ENCODE measurements around the gene LSM14B.
A peak's percentile ranks its signal among the peaks of the same experiment; 100 is the strongest.

Gene LSM14B

DNA sequence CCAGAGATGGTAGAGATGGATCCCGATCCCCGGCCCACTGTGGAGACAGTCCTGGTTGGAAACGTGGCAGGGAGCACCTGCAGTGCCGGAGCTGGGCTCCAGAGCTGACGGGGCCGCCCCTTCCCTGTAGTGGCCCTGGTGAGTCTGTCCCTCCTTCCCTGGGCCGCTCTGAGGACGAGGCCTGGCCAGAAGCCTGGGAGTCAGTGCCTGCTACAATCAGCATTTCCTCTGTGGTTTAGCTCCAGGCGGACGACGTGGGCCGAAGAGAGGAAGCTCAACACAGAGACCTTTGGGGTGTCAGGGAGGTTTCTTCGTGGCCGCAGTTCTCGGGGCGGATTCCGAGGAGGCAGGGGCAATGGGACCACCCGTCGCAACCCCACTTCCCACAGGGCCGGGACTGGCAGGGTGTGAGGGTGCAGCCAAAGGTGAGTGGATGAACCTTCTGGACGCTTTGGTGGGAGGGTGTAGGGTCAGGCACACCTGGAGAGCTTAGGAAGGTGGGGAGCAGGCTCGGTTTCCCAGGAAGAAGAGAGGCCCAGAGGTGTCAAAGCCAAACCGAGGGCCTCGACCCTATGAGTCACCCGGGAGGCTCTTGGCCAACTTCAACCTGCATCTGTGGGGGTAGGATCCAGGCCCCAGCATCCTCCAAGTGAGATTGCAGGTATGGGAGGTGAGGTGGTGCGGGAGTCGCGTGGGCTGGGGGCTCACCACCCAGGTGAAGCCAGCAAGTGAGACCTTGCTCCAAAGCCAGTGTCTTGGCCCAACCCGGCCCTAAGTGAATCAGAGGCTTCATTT lies 11.0 kb downstream of the LSM14B start:
- DNase-seq: no peak

DNA sequence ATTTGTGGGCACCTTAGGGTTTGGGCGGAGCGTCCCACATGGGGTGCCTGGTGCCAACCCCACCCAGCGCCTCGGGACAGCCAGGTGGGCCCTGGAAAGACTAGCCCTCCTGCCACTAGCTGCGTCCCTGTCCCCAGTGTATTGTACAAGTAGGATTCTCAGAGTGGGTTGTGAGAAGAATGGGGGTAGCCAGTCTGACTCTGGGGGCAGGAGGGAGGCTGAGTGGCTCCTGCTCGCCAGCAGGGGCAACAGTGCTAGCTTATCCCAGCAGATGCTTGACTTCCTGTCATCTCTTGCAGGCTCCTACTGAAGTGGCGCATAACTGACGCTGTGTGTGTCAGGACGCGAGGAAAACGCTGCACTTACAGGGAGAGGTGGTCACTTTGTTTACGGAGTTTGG lies 11.6 kb downstream of the LSM14B start:
- DNase-seq: no peak

DNA sequence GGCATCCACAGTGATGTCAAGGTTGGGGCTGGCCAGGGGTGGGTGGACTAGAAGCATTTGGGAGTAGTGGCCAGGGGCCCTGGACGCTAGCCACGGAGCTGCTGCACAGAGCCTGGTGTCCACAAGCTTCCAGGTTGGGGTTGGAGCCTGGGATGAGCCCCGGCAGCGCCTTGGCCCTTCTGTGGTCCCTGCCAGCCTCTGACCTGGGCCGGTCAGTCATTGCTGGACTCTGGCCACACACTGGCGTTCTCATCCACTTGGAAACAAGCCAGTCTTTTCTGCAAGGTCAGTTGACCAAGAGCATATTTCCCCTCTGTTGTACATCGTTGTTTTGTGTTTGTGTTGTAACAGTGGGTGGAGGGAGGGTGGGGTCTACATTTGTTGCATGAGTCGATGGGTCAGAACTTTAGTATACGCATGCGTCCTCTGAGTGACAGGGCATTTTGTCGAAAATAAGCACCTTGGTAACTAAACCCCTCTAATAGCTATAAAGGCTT lies 12.5 kb downstream of the LSM14B start:
- DNase-seq: no peak

- DNase-seq: no peak
Observed at GRCh38 chr20:62135573-62136266, 13.4 kb downstream of the LSM14B start.

GRCh38 chr20:62136283-62137091 lies 14.2 kb downstream of the LSM14B start:
- peak in 3 of 4 experiments; percentile 33 to 73 (median 63) for DNase-seq

DNA sequence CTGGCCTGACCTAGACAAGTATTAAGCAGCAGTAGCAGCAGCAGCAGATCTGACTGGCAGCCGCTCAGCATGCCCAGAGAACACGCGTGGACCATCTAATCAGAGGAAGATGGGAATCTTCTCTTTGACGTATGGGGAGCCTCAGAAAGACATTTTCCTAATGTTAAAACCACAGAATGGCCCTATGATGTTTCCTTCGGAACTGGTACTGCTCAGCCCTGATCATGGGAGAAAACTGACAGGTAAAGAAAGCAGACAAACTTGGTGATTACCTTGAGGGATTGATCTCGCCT lies 14.8 kb downstream of the LSM14B start:
- DNase-seq: no peak

DNA sequence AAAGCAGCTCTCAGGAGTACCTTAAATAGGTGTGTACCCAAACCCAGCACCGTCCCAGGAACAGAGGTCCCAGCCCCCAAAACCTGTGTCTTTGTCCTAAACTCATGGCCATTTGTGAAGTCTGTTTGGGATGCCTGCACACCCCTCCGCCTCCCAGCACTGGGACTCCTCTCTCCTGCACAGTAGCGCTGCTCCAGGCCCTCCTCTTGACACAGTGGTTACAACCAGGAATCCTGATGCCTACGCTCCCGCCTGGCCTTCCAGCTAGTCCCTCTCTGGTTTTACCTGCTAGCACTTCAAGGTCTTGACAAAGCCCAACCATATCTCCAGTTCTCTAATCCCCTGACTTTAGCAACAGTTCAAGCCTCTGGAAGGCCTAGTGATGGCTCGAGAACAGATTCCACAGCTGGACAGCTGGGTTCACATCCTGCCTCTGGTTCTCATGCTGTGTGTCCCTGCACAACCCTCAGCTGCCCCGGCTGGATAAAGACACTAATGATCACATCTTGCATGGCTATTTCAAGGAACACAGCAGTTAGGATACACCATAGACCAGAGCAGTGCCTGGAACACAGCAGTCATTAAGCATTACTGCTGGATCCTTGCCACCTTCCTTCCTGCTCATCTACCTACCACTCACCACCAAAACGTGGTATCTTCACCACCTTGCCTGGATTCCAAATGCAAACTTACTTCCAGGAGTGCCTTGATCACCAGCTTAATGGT lies 15.4 kb downstream of the LSM14B start:
- no peak for DNase-seq

DNA sequence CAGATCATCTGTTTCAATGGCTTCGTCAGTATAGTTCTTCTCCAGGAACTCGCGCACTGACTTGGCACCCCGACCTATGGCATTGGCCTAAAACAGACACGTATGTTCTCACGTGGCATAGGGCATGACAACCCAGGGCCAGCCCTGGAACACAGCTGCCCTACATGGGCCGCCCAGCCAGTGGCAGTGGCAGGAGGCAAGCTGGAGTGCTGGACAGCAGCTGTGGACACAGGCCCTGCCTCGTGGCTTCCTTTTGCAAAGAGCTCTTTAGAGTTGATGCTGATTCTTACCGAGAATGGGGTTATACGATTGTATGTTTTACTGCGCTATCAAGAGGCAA lies 15.9 kb downstream of the LSM14B start:
- DNase-seq: no peak

DNA sequence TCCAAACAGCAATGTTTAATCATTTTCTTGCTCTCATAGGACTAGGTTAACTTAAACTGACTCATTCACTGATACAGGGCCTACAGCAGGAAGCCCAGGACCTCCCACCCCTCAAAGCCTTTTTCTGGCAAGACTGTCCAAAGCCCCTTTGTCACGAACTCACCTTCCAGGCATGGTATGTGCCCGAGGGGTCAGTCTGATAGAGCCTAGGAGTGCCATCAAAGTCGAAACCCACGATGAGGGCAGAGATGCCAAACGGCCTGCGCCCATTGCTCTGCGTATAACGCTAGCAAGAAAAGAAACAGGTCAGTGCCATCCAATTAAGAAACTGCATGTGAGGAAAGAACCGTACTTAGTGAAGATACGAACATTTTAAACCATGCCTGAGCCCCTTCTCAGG lies 16.6 kb downstream of the LSM14B start:
- DNase-seq: no peak

- no peak for DNase-seq
Observed at GRCh38 chr20:62139636-62140035, 17.4 kb downstream of the LSM14B start.

DNA sequence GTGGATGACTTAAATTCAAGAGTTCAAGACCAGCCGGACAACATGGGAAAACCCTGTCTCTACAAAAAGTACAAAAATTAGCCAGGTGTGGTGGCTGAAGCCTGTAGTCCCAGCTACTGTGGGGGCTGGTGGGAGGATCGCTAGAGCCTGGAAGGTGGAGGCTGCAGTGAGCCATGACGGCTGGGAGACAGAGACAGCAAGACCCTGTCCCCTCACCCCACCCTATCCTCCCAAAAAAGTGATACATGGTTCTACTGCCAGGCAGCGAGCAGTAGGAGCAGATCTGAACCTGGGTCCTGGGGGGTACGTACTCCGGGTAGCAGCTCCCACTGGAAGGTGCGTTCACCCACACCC lies 18.7 kb downstream of the LSM14B start:
- no peak for DNase-seq

DNA sequence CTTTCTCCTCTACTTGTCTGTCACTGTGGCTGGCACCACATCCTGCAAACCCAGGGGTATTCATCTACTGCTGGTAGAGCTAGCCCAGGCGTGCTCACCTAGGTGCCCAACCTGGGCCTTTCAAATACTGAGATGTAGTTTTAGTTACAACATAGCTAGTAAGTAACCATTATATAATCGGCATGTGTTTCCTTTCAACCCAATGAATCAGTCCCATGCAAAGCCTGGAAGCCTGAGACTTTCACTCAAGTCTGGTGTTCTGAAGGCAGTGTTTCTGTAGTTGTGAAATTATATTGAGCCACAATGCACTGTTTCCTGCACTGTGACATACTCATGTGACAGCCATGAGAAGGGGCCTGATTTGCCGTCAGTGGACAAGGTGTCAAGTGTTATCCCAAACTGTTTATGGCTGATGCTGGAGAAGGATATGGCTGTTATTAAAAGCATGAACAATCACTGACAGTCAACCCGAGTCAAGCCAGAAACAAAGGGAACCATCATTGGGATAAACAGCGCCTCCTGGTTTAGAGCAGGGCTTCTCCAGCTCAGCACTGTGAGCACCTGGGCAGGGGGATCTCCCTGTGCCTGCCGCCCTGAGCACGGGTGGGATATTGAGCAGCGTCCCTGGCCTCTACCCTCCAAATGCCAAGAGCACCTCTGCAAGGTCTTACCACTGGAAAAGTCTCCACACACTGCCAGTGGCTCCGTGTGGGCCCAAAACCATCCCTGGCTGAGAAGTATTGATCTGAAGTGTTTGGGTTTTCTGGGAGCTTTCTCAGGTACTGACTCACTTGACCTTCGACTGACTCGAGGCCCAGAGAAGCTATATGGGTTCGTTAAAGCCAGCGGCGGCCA lies 19.3 kb downstream of the LSM14B start:
- peak in 1 of 4 experiments; percentile 14 for DNase-seq

DNA sequence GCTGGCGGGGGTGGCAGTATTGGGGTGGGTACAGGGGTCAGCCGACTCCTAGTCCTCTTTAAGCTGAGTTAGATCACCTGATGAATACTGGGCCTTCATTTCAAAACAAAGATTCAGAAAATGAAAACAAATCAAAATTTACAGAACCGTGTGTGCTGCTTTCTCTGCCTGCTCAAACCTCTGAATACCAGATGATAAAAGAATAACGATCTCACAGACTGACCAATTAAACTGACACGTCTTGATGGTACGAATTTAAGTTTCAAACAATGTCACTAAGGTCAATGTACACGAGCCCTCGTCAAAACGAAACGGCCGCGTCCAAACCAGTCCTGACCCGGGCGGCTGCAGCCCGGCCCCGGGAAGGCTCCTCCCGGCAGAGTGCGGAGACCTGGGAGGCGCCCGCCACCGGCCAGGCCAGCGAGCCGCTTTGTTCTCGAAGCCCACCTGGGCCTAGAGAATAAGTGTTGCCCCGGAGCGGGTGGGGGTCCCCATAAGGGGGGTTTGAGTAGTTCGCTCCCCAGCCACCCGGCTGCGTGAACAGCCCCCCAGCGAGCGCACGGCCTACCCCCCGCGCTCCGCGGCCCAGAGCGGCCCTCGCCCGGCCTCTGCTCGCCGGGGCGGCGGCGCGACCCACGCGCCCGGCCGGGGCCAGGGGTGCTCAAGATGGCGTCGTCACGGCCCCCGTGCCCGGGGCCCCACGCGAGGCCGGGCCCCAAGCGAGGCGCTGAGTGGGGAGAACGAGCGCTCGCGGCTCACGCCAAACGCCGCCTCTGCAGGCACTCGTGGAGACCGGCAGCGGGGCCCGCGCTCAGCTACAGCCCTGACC lies 20.2 kb downstream of the LSM14B start:
- DNase-seq: no peak

- DNase-seq: peak; percentile 47 to 85 (median 65)
Observed at GRCh38 chr20:62143081-62143956, 21.0 kb downstream of the LSM14B start, which contains the start of the genes PSMA7 and SS18L1. Gene PSMA7 (minus strand): TSS chr20:62143394. CDS start chr20:62143303, 91 bp downstream. Gene SS18L1 (plus strand): TSS chr20:62143769. CDS start chr20:62143821, 52 bp downstream.

DNA sequence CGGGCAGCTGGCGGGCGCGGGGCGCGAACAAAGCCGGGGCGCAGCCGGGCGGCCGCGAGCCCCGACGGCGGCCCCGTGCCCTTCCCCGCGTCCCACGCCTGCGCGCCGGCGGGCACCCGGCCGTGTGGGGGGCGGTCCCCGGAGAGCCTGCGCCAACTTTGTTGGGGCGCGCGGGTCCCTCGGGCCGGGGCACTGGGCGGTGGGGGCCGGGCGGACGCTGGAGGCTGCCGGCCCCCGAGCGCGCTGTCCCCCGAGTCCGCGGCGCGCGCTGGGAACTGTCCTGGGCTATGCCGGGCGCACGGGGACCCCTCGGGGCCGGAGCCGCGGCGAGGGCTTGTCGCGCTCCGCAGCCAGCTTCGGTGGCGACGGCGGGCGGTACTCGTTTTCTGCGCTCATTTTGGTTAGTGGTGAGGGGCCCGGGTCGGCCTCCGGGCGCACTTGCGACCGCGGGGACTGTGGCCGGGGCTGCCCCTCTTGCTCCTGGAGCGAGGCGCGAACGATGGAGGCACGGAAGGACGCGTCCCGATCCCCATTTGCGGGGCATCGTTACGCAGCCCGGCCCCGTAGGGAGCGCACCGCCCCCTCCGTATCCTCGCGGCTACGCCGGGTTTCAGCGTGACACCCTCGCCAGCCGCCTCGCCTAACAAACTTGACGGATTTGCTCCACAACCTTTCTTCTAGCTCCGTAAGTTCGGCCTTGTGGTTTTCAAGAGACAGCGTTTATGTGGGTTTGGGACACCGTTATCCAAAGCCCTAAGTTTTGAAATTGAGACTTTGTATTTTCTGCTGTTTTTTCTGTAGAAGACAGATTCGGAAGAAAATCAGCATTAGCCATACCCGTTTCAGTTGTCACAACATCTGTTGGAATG lies 21.9 kb downstream of the LSM14B start:
- DNase-seq: peak in 3 of 4 experiments; percentile 13 to 43 (median 35)

GRCh38 chr20:62145688-62146018 lies 23.4 kb downstream of the LSM14B start:
- no peak for DNase-seq

DNA sequence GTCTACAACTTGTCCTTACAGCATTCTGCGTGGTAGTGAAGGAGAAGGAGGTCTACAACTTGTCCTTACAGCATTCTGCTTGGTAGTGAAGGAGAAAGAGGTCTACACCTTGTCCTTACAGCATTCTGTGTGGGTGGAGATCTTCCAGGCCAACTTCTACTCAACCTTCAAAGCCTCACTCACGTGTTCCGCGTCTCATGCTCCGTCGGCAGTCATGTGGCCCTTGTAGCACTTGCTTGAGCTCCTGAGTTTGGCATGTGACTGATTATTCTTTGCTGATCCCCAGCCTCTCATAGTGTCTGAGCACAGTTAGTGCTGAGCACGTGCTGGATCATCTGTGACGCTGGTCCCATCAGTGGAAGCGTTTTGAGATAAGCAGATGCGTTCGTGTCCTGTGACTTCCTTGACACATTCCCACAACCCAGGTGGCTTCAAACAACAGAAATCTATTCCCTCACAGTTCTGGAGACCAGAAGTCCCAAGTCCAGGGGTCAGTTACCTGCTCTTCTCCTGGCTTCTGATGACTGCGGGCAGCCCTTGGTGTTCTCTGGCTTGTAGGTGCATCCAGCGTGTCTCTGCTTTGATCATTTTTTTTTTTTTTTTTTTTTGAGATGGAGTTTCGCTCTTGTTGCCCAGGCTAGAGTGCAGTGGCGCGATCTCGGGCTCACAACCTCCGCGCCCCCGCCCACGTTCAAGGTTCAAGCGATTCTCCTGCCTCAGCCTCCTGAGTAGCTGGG lies 23.9 kb downstream of the LSM14B start:
- DNase-seq: no peak

GRCh38 chr20:62147125-62147524 lies 24.9 kb downstream of the LSM14B start:
- DNase-seq: no peak

Measured in activated naive CD4-positive, alpha-beta T cell (primary cell).